ENCODE data around the gene PEX13. TPM values are rescaled to one million over a fixed set of nuclear protein-coding genes. Genes with fewer than 3 reads are reported as not detected.
"Not testable (repeated sequence)": the region's sequence is repeated elsewhere in the genome, so short reads cannot be mapped to it uniquely, and the experiment has no call there.

Gene PEX13
- total RNA-seq, 1 donor from 2014 or later: 28.9 TPM

- H3K4me1 Mint-ChIP-seq (ENCODE audit: unreplicated experiment): no peaks in the 10 kb centered on the region
- no peak overlapping the region for H3K4me3 Mint-ChIP-seq
- no peaks in the 10 kb centered on the region for H3K27me3 Mint-ChIP-seq
- no peaks in the 10 kb centered on the region for H3K36me3 Mint-ChIP-seq
- peak; percentile 85 for TF ChIP-seq CTCF (conservative IDR thresholded peaks at IDR 0.05)
- no peaks in the 10 kb centered on the region for H3K9me3 Mint-ChIP-seq
- H3K27ac Mint-ChIP-seq: no peak overlapping the region
- DNase-seq (ENCODE audit: extremely low spot score, unreplicated experiment): no peak
These were observed 18.6 kb upstream of the PEX13 start for GRCh38 chr2:60998628-60999545.

DNA sequence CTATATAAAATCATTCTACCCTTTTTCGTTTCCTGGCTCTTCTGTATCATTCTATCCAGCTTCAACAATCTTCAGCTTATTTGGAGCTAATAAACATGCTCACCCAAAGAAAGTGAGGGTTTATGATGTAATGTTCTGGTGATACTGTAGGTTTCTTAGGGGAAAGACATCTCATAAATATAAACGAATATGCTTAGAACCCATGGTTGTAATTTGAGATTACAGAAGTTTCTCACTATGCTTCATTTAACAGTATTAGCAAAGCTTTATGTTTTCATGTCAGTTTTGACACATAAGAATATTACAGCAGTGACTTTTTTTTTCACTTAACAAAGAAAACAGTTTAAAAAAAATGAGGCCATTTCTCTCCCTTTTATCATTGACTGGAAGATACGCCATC, 11.8 kb upstream of the PEX13 start:
- no peak for TF ChIP-seq CTCF (conservative IDR thresholded peaks at IDR 0.05)
- Mint-ChIP-seq H3K4me3 (no peak overlapping the region), H3K36me3 (no peaks in the 10 kb centered on the region), H3K27ac (no peak overlapping the region), H3K27me3 (no peaks in the 10 kb centered on the region), H3K9me3 (no peaks in the 10 kb centered on the region), H3K4me1 (ENCODE audit: unreplicated experiment) (no peaks in the 10 kb centered on the region)
- DNase-seq (ENCODE audit: extremely low spot score, unreplicated experiment): no peak

DNA sequence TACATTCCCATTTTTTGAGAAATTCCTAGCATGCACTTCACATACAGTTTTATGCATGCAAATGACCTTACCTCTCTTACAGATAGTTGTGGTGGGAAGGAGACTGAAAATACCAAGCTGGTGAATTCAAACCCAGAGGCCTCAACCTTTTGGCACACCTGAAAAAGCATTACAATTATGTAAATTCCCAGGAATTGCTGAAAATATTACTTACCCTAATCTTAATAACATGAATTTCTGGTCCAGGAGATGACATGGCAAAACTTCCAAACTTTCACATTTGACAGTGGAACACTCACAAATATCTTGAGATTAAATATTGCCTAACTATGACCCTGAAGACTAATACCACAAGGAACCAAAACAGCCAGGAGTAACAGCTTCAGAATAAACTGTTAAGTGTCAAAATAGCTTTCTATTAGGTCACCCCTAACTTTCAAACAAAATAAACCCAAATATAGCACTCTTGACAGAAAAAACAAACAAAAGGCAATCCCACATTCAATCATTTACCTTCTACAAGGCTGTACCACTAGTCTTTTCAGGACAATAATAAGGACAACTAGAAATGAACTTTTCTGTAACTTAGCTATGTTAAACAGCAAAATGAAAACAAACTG, 10.9 kb upstream of the PEX13 start:
- Mint-ChIP-seq H3K4me3 (no peak overlapping the region), H3K4me1 (ENCODE audit: unreplicated experiment) (no peaks in the 10 kb centered on the region), H3K36me3 (no peaks in the 10 kb centered on the region), H3K9me3 (no peaks in the 10 kb centered on the region), H3K27ac (no peak overlapping the region), H3K27me3 (no peaks in the 10 kb centered on the region)
- DNase-seq (ENCODE audit: extremely low spot score, unreplicated experiment): no peak
- TF ChIP-seq CTCF (conservative IDR thresholded peaks at IDR 0.05): no peak

GRCh38 chr2:61009355-61009754, 8.2 kb upstream of the PEX13 start:
- Mint-ChIP-seq H3K4me3 (no peak overlapping the region), H3K36me3 (no peaks in the 10 kb centered on the region), H3K27me3 (no peaks in the 10 kb centered on the region), H3K27ac (no peak overlapping the region), H3K4me1 (ENCODE audit: unreplicated experiment) (no peaks in the 10 kb centered on the region), H3K9me3 (no peaks in the 10 kb centered on the region)
- DNase-seq (ENCODE audit: extremely low spot score, unreplicated experiment): no peak
- no peak for TF ChIP-seq CTCF (conservative IDR thresholded peaks at IDR 0.05)

GRCh38 chr2:61011678-61012077, 5.8 kb upstream of the PEX13 start:
- Mint-ChIP-seq H3K27ac (no peak overlapping the region), H3K36me3 (no peaks in the 10 kb centered on the region), H3K4me1 (ENCODE audit: unreplicated experiment) (peaks cover 9% of the 10 kb centered on the region), H3K4me3 (no peak overlapping the region), H3K9me3 (no peaks in the 10 kb centered on the region), H3K27me3 (no peaks in the 10 kb centered on the region)
- no peak for TF ChIP-seq CTCF (conservative IDR thresholded peaks at IDR 0.05)
- no peak for DNase-seq (ENCODE audit: extremely low spot score, unreplicated experiment)

DNA sequence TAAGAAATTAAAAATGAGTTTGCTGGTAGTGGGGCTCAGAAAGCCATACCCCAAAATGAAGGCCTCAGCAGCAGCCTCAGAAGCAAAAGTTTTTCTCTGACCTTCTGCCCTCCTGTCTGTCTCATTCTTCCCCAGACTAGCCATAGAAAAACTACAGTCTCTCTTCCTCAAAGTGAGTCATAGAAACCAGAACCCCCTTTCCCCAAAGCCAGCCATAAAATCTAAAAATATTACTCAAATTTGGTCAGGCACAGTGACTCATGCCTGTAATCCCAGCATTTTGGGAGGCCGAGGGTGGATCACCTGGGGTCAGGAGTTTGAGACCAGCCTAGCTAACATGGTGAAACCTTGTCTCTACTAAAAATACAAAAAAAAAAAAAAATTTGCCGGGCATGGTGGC, 5.2 kb upstream of the PEX13 start:
- H3K9me3 Mint-ChIP-seq; H3K4me1 Mint-ChIP-seq (ENCODE audit: unreplicated experiment); DNase-seq (ENCODE audit: extremely low spot score, unreplicated experiment); H3K36me3 Mint-ChIP-seq; H3K27ac Mint-ChIP-seq; H3K4me3 Mint-ChIP-seq; H3K27me3 Mint-ChIP-seq: not testable (repeated sequence)
